ENCODE results near the gene CD1E. TPM values are rescaled to one million over a fixed set of nuclear protein-coding genes. Genes with fewer than 3 reads are reported as not detected.

Gene CD1E
- total RNA-seq, 1 experiment from 2014 or later: not detected

DNA sequence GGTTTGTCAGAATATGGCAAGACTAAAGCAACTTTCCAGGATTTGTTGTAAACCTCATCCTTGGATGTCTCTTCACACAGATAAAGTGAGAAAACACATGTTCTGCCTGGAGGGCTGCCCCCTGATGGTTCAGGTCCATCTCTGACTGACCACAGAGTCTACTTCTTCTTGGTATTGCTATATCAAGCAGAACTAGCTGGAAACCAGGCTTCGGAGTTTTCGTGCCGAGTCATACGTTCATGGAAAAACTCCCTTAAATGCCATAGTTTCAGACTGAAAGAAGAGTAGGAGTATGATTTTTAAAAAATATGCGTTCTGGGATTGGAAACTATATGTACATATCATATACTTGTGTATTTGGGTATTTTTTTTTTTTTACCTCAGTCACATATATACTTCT lies 39.8 kb downstream of the CD1E start:
- no peak for ATAC-seq
- Mint-ChIP-seq H3K9me3 (no peaks in the 10 kb centered on the region), H3K4me3 (no peak overlapping the region), H3K4me1 (peaks cover 3% of the 10 kb centered on the region; the same call in 1 of the 2 replicates), H3K27me3 (ENCODE audit: low read depth) (no peaks in the 10 kb centered on the region), H3K27ac (no peak overlapping the region), H3K36me3 (no peaks in the 10 kb centered on the region)
- ChIA-PET POLR2A (no interaction called here), CTCF (no interaction called here)
- DNase-seq (ENCODE audit: low spot score): no peak
- TF ChIP-seq, protein P1, sequence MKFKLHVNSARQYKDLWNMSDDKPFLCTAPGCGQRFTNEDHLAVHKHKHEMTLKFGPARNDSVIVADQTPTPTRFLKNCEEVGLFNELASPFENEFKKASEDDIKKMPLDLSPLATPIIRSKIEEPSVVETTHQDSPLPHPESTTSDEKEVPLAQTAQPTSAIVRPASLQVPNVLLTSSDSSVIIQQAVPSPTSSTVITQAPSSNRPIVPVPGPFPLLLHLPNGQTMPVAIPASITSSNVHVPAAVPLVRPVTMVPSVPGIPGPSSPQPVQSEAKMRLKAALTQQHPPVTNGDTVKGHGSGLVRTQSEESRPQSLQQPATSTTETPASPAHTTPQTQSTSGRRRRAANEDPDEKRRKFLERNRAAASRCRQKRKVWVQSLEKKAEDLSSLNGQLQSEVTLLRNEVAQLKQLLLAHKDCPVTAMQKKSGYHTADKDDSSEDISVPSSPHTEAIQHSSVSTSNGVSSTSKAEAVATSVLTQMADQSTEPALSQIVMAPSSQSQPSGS (CRISPR knock-in tag; IDR thresholded peaks at IDR 0.05; ENCODE audit: borderline replicate concordance, low read depth): no peak
- TF ChIP-seq, protein P2, sequence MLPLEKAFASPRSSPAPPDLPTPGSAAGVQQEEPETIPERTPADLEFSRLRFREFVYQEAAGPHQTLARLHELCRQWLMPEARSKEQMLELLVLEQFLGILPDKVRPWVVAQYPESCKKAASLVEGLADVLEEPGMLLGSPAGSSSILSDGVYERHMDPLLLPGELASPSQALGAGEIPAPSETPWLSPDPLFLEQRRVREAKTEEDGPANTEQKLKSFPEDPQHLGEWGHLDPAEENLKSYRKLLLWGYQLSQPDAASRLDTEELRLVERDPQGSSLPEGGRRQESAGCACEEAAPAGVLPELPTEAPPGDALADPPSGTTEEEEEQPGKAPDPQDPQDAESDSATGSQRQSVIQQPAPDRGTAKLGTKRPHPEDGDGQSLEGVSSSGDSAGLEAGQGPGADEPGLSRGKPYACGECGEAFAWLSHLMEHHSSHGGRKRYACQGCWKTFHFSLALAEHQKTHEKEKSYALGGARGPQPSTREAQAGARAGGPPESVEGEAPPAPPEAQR (CRISPR knock-in tag; IDR thresholded peaks at IDR 0.05): no peak
- TF ChIP-seq TCF7 (CRISPR knock-in tag; IDR thresholded peaks at IDR 0.05; ENCODE audit: low read depth): no peak
- TF ChIP-seq, protein P3, sequence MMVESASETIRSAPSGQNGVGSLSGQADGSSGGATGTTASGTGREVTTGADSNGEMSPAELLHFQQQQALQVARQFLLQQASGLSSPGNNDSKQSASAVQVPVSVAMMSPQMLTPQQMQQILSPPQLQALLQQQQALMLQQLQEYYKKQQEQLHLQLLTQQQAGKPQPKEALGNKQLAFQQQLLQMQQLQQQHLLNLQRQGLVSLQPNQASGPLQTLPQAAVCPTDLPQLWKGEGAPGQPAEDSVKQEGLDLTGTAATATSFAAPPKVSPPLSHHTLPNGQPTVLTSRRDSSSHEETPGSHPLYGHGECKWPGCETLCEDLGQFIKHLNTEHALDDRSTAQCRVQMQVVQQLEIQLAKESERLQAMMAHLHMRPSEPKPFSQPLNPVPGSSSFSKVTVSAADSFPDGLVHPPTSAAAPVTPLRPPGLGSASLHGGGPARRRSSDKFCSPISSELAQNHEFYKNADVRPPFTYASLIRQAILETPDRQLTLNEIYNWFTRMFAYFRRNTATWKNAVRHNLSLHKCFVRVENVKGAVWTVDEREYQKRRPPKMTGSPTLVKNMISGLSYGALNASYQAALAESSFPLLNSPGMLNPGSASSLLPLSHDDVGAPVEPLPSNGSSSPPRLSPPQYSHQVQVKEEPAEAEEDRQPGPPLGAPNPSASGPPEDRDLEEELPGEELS (CRISPR knock-in tag; IDR thresholded peaks at IDR 0.05): no peak

DNA sequence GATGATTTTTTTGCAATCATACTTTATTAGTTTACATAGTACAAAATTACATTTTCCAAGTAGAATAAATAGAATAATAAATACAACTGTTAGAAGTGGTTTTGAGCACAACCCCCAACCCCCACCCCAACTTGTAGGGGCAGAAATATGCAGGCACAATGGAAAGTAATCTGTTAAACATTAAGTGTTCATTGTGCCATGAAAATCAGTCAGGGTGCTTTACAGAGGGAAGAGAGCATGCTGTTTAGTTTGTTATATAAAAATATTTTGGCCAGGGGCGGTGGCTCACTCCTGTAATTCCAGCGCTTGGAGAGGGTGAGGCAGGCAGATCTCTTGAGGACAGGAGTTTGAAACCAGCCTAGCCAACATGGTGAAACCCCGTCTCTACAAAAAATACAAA lies 43.0 kb downstream of the CD1E start:
- Mint-ChIP-seq H3K27me3 (ENCODE audit: low read depth) (no peaks in the 10 kb centered on the region; the same call in 1 of the 2 replicates), H3K27ac (no peak overlapping the region), H3K36me3 (no peaks in the 10 kb centered on the region), H3K4me1 (peaks cover 3% of the 10 kb centered on the region; the same call in 1 of the 2 replicates), H3K4me3 (no peak overlapping the region), H3K9me3 (no peaks in the 10 kb centered on the region)
- CTCF ChIA-PET: no interaction called here
- DNase-seq (ENCODE audit: low spot score) (no peak), ATAC-seq (no peak)
- POLR2A ChIA-PET: no interaction called here
- TF ChIP-seq NR1H2 (CRISPR knock-in tag; IDR thresholded peaks at IDR 0.05) (no peak), CREM (CRISPR knock-in tag; IDR thresholded peaks at IDR 0.05) (no peak), MXD4 (CRISPR knock-in tag; IDR thresholded peaks at IDR 0.05; ENCODE audit: borderline replicate concordance) (no peak), MYBL2 (CRISPR knock-in tag; IDR thresholded peaks at IDR 0.05) (no peak), SMAD4 (CRISPR knock-in tag; IDR thresholded peaks at IDR 0.05) (no peak), ZNF138 (CRISPR knock-in tag; conservative IDR thresholded peaks at IDR 0.05) (no peak), CREB1 (CRISPR knock-in tag; IDR thresholded peaks at IDR 0.05) (no peak), OVOL2 (CRISPR knock-in tag; IDR thresholded peaks at IDR 0.05; ENCODE audit: borderline replicate concordance) (no peak), KAT7 (CRISPR knock-in tag; IDR thresholded peaks at IDR 0.05; ENCODE audit: borderline replicate concordance) (no peak)
- TF ChIP-seq, protein P4, sequence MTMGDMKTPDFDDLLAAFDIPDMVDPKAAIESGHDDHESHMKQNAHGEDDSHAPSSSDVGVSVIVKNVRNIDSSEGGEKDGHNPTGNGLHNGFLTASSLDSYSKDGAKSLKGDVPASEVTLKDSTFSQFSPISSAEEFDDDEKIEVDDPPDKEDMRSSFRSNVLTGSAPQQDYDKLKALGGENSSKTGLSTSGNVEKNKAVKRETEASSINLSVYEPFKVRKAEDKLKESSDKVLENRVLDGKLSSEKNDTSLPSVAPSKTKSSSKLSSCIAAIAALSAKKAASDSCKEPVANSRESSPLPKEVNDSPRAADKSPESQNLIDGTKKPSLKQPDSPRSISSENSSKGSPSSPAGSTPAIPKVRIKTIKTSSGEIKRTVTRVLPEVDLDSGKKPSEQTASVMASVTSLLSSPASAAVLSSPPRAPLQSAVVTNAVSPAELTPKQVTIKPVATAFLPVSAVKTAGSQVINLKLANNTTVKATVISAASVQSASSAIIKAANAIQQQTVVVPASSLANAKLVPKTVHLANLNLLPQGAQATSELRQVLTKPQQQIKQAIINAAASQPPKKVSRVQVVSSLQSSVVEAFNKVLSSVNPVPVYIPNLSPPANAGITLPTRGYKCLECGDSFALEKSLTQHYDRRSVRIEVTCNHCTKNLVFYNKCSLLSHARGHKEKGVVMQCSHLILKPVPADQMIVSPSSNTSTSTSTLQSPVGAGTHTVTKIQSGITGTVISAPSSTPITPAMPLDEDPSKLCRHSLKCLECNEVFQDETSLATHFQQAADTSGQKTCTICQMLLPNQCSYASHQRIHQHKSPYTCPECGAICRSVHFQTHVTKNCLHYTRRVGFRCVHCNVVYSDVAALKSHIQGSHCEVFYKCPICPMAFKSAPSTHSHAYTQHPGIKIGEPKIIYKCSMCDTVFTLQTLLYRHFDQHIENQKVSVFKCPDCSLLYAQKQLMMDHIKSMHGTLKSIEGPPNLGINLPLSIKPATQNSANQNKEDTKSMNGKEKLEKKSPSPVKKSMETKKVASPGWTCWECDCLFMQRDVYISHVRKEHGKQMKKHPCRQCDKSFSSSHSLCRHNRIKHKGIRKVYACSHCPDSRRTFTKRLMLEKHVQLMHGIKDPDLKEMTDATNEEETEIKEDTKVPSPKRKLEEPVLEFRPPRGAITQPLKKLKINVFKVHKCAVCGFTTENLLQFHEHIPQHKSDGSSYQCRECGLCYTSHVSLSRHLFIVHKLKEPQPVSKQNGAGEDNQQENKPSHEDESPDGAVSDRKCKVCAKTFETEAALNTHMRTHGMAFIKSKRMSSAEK (CRISPR knock-in tag; IDR thresholded peaks at IDR 0.05; ENCODE audit: borderline replicate concordance): no peak
- TF ChIP-seq, protein P5, sequence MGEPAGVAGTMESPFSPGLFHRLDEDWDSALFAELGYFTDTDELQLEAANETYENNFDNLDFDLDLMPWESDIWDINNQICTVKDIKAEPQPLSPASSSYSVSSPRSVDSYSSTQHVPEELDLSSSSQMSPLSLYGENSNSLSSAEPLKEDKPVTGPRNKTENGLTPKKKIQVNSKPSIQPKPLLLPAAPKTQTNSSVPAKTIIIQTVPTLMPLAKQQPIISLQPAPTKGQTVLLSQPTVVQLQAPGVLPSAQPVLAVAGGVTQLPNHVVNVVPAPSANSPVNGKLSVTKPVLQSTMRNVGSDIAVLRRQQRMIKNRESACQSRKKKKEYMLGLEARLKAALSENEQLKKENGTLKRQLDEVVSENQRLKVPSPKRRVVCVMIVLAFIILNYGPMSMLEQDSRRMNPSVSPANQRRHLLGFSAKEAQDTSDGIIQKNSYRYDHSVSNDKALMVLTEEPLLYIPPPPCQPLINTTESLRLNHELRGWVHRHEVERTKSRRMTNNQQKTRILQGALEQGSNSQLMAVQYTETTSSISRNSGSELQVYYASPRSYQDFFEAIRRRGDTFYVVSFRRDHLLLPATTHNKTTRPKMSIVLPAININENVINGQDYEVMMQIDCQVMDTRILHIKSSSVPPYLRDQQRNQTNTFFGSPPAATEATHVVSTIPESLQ (CRISPR knock-in tag; IDR thresholded peaks at IDR 0.05): no peak
- TF ChIP-seq, protein P6, sequence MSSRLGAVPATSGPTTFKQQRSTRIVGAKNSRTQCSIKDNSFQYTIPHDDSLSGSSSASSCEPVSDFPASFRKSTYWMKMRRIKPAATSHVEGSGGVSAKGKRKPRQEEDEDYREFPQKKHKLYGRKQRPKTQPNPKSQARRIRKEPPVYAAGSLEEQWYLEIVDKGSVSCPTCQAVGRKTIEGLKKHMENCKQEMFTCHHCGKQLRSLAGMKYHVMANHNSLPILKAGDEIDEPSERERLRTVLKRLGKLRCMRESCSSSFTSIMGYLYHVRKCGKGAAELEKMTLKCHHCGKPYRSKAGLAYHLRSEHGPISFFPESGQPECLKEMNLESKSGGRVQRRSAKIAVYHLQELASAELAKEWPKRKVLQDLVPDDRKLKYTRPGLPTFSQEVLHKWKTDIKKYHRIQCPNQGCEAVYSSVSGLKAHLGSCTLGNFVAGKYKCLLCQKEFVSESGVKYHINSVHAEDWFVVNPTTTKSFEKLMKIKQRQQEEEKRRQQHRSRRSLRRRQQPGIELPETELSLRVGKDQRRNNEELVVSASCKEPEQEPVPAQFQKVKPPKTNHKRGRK (CRISPR knock-in tag; IDR thresholded peaks at IDR 0.05; ENCODE audit: borderline replicate concordance): no peak
- TF ChIP-seq, protein P7, sequence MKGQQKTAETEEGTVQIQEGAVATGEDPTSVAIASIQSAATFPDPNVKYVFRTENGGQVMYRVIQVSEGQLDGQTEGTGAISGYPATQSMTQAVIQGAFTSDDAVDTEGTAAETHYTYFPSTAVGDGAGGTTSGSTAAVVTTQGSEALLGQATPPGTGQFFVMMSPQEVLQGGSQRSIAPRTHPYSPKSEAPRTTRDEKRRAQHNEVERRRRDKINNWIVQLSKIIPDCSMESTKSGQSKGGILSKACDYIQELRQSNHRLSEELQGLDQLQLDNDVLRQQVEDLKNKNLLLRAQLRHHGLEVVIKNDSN (CRISPR knock-in tag; IDR thresholded peaks at IDR 0.05): no peak
